SH-SY5Y (cell line): ENCODE data around the gene MOK.

ENCODE experiments used
- GATA2 ChIP-seq: IDR thresholded peaks from 2 replicates; pipeline ENCODE4 v1.6.1; 2011; ENCODE audit warnings: mild to moderate bottlenecking, low read depth, low read length
- GATA3 ChIP-seq: IDR thresholded peaks from 2 replicates; pipeline ENCODE4 v1.6.1; 2011; ENCODE audit warnings: low read depth, mild to moderate bottlenecking, low read length, moderate library complexity

- TF ChIP-seq GATA3 (no peak), GATA2 (no peak)
These were observed 28.4 kb upstream of the MOK start for GRCh38 chr14:102333390-102333789.
